Measurements from ENCODE around the gene WBP2NL.

The WBP2NL gene

DNA sequence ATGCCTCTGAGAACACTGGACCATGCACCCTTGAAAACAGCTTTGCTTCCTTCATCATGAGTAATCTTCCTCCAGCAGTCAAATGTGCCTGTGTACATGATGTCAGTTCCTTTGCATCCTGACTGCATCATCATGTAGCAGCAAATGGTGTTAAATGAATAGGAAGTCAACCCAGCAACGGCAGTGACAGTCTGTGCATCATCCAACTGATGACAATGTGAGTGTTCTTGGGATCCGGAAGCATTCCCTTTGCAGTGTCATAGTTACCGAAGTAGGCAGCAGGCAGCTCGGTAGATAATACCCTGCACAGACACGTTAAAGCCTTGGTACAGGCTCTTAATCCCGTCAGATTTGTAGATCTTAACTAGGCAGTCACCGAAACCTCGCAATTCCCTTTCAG, 2.5 kb downstream of the WBP2NL start:
- Histone ChIP-seq H3K4me1 (ENCODE audit: control insufficient read depth, insufficient read depth, low read length) (no peaks in the 10 kb centered on the region), H3K27me3 (ENCODE audit: control insufficient read depth, insufficient read depth, low read length) (peaks cover 8% of the 10 kb centered on the region; the same call in 1 of the 2 replicates), H3K36me3 (ENCODE audit: control insufficient read depth, insufficient read depth, low read length) (peaks cover 3% of the 10 kb centered on the region; the same call in 1 of the 2 replicates), H3K4me3 (ENCODE audit: low read depth, low read length) (no peak overlapping the region), H3K27ac (ENCODE audit: low read depth, low read length) (no peak overlapping the region), H3K9ac (ENCODE audit: low read length) (no peak overlapping the region), H3K9me3 (ENCODE audit: control insufficient read depth, insufficient read depth, low read depth, low read length) (no peaks in the 10 kb centered on the region)

DNA sequence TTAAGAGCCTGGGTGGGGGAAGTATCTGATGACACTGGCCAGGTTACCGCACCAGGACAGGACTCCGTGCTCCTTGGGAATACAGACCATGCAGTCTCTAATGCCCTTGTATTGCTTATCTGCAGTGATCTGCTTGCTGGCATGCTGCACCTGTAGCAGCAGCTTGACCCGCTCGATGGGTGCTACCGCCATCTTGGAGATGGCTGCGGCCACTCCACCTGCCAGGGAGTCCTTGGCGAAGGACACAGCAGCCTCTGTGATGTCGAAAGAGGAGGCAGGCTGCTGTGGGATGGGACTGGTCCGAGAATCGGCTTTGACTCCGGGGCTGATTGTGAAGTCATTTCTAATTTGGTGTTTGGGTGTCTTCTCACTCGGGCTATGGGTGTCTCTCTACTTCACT, 3.1 kb downstream of the WBP2NL start:
- Histone ChIP-seq H3K27ac (ENCODE audit: low read depth, low read length) (no peak overlapping the region), H3K9ac (ENCODE audit: low read length) (no peak overlapping the region), H3K9me3 (ENCODE audit: control insufficient read depth, insufficient read depth, low read depth, low read length) (no peaks in the 10 kb centered on the region), H3K27me3 (ENCODE audit: control insufficient read depth, insufficient read depth, low read length) (peaks cover 8% of the 10 kb centered on the region; the same call in 1 of the 2 replicates), H3K4me3 (ENCODE audit: low read depth, low read length) (no peak overlapping the region), H3K36me3 (ENCODE audit: control insufficient read depth, insufficient read depth, low read length) (peaks cover 1% of the 10 kb centered on the region; the same call in 1 of the 2 replicates), H3K4me1 (ENCODE audit: control insufficient read depth, insufficient read depth, low read length) (no peaks in the 10 kb centered on the region)

- H3K36me3 ChIP-seq (ENCODE audit: control insufficient read depth, insufficient read depth, low read length): no peaks in the 10 kb centered on the region
- H3K27ac ChIP-seq (ENCODE audit: low read depth, low read length): no peak overlapping the region
- H3K4me3 ChIP-seq (ENCODE audit: low read depth, low read length): no peak overlapping the region
- H3K27me3 ChIP-seq (ENCODE audit: control insufficient read depth, insufficient read depth, low read length): no peaks in the 10 kb centered on the region
- H3K4me1 ChIP-seq (ENCODE audit: control insufficient read depth, insufficient read depth, low read length): no peaks in the 10 kb centered on the region
- H3K9ac ChIP-seq (ENCODE audit: low read length): no peak overlapping the region
- peaks cover 10% of the 10 kb centered on the region for H3K9me3 ChIP-seq (ENCODE audit: control insufficient read depth, insufficient read depth, low read depth, low read length)
Measured at GRCh38 chr22:42007922-42008321, 9.3 kb downstream of the WBP2NL start.

DNA sequence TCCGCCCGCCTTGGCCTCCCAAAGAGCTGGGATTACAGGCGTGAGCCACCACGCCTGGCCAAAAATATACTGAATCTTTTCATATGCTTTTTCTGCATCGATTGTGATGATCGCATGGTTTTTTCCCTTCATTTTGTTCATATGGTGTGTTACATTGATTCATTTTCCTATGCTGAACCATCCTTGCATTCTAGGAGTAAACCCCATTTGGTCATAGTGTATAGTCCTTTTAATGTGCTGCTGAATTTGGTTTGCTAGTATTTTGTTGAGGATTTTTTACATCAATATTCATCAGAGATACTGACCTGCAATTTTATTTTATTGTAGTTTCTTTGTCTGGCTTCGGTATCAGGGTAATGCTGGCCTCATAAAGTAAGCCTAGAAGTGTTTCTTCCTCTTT, 12.2 kb downstream of the WBP2NL start:
- Histone ChIP-seq H3K4me3 (ENCODE audit: low read depth, low read length) (no peak overlapping the region), H3K36me3 (ENCODE audit: control insufficient read depth, insufficient read depth, low read length) (no peaks in the 10 kb centered on the region), H3K27ac (ENCODE audit: low read depth, low read length) (no peak overlapping the region), H3K27me3 (ENCODE audit: control insufficient read depth, insufficient read depth, low read length) (no peaks in the 10 kb centered on the region), H3K9me3 (ENCODE audit: control insufficient read depth, insufficient read depth, low read depth, low read length) (peaks cover 10% of the 10 kb centered on the region), H3K9ac (ENCODE audit: low read length) (no peak overlapping the region), H3K4me1 (ENCODE audit: control insufficient read depth, insufficient read depth, low read length) (no peaks in the 10 kb centered on the region)

DNA sequence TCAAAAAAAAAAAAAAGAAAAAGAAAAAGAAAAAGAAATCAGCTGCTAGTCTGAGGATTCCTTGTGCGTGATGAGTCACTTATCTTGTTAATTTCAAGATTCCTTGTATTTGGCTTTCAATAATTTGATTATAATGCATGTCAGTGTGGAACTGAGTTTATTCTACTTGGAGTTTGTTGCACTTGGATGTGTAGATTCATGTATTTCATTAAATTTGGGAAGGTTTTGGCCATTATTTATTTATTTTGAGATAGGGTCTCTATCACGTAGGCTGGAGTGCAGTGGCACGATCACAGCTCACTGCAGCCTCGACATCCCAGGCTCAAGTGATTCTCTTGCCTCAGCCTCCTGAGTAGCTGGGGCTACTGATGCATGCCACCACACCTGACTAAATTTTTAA, 14.8 kb downstream of the WBP2NL start:
- H3K27me3 ChIP-seq (ENCODE audit: control insufficient read depth, insufficient read depth, low read length): peaks cover 4% of the 10 kb centered on the region; the same call in 1 of the 2 replicates
- no peak overlapping the region for H3K9ac ChIP-seq (ENCODE audit: low read length)
- peaks cover 10% of the 10 kb centered on the region for H3K9me3 ChIP-seq (ENCODE audit: control insufficient read depth, insufficient read depth, low read depth, low read length)
- no peak overlapping the region for H3K4me3 ChIP-seq (ENCODE audit: low read depth, low read length)
- H3K27ac ChIP-seq (ENCODE audit: low read depth, low read length): no peak overlapping the region
- H3K4me1 ChIP-seq (ENCODE audit: control insufficient read depth, insufficient read depth, low read length): no peaks in the 10 kb centered on the region
- H3K36me3 ChIP-seq (ENCODE audit: control insufficient read depth, insufficient read depth, low read length): no peaks in the 10 kb centered on the region

DNA sequence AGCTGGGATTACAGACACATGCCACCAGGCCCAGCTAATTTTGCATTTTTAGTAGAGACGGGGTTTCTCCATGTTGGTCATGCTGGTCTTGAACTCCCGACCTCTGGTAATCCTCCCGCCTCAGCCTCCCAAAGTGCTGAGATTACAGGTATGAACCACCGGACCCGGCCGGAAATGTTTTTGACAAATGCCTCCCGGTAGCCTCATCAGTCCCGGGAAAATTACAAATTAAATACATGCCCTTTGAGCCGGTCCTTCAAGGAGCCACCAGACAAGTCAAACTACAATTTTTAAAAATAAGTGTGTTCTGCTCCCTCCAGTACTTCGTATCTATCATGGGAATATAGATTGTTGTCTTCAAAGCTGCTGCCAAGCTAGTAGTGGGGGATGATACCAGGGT, 17.5 kb downstream of the WBP2NL start:
- no peak overlapping the region for H3K9ac ChIP-seq (ENCODE audit: low read length)

DNA sequence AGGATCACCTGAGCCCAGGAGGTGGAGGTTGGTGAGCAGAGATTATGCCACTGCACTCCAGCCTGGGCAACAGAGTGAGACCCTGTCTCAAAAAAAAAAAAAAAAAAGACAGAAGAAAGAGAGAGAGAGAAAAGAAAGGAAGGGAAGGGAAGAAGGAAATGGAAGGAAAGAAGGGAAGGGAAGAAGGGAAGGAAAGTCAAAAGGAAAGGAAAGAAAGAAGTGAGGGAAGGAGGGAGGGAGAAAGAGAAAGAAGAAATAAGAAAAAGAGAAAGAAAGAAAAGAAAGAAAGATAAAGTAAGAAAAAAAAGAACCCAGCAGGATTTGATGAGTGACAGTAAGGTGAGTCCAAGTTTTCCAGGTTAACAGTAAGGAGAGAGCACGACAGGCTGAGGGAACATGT, 19.6 kb downstream of the WBP2NL start:
- no peaks in the 10 kb centered on the region for H3K9me3 ChIP-seq (ENCODE audit: control insufficient read depth, insufficient read depth, low read depth, low read length)
- no peaks in the 10 kb centered on the region for H3K36me3 ChIP-seq (ENCODE audit: control insufficient read depth, insufficient read depth, low read length)
- peaks cover 4% of the 10 kb centered on the region; the same call in 1 of the 2 replicates for H3K27me3 ChIP-seq (ENCODE audit: control insufficient read depth, insufficient read depth, low read length)
- no peak overlapping the region for H3K27ac ChIP-seq (ENCODE audit: low read depth, low read length)
- no peaks in the 10 kb centered on the region for H3K4me1 ChIP-seq (ENCODE audit: control insufficient read depth, insufficient read depth, low read length)
- no peak overlapping the region for H3K9ac ChIP-seq (ENCODE audit: low read length)
- H3K4me3 ChIP-seq (ENCODE audit: low read depth, low read length): no peak overlapping the region

More for the DNA sequence above, 17.5 kb downstream of the WBP2NL start:
- H3K36me3 ChIP-seq (ENCODE audit: control insufficient read depth, insufficient read depth, low read length): no peaks in the 10 kb centered on the region
- peaks cover 4% of the 10 kb centered on the region; the same call in 1 of the 2 replicates for H3K27me3 ChIP-seq (ENCODE audit: control insufficient read depth, insufficient read depth, low read length)
- H3K9me3 ChIP-seq (ENCODE audit: control insufficient read depth, insufficient read depth, low read depth, low read length): no peaks in the 10 kb centered on the region
- H3K4me3 ChIP-seq (ENCODE audit: low read depth, low read length): no peak overlapping the region
- no peaks in the 10 kb centered on the region for H3K4me1 ChIP-seq (ENCODE audit: control insufficient read depth, insufficient read depth, low read length)
- no peak overlapping the region for H3K27ac ChIP-seq (ENCODE audit: low read depth, low read length)

DNA sequence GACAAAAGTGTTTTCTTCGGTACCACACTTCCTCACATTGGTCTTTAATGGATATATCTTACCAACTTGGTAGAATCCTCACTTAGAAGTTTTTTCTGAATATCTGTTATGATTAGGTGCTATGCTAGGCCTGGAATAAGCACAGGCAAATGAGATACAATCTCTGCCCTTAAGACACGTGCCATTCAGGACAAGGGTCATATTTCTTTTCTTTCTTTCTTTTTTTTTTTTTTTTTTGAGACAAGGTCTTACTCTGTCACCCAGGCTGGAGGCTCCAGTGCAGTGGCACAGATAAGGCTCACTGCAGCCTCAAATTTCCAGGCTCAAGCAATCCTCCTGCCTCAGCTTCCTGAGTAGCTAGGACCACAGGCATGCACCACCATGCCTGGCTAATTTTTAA, 23.0 kb downstream of the WBP2NL start:
- Histone ChIP-seq H3K4me3 (ENCODE audit: low read depth, low read length) (no peak overlapping the region), H3K27ac (ENCODE audit: low read depth, low read length) (no peak overlapping the region), H3K4me1 (ENCODE audit: control insufficient read depth, insufficient read depth, low read length) (no peaks in the 10 kb centered on the region), H3K36me3 (ENCODE audit: control insufficient read depth, insufficient read depth, low read length) (no peaks in the 10 kb centered on the region), H3K27me3 (ENCODE audit: control insufficient read depth, insufficient read depth, low read length) (peaks cover 4% of the 10 kb centered on the region; the same call in 1 of the 2 replicates), H3K9me3 (ENCODE audit: control insufficient read depth, insufficient read depth, low read depth, low read length) (no peaks in the 10 kb centered on the region), H3K9ac (ENCODE audit: low read length) (no peak overlapping the region)

DNA sequence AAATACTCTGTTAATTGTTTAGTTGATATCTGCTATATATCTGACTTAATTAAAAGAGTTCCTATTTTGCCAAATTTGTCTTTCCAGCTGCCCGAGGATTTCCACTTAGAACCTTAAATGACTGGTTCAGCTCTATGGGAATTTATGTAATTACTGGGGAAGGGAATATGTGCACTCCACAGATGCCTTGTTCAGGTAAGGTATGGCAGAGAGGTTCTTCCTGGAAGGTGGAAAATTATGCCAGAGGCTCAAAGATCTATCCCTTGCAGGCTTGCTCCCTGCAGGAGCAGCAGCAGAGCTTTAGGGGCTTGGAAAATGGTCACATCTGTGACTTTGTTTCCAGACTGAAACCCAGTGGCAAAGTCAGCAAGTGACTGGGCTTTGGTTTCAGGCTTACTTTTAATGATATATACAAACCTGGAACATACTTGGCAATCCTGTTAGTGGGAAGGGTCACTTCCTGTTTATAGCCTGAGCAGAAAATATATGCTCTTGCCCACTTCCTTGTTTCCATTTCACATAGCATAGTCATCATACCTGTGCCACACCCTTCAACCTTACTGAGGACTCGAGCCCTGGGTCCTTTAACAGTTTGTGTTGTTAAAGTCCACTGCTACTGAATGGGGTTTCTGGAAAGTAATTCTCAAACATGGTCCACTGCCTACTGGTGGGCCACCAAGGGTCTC, 23.7 kb downstream of the WBP2NL start:
- Histone ChIP-seq H3K36me3 (ENCODE audit: control insufficient read depth, insufficient read depth, low read length) (no peaks in the 10 kb centered on the region), H3K4me3 (ENCODE audit: low read depth, low read length) (no peak overlapping the region), H3K9ac (ENCODE audit: low read length) (no peak overlapping the region), H3K27me3 (ENCODE audit: control insufficient read depth, insufficient read depth, low read length) (no peaks in the 10 kb centered on the region), H3K9me3 (ENCODE audit: control insufficient read depth, insufficient read depth, low read depth, low read length) (no peaks in the 10 kb centered on the region), H3K4me1 (ENCODE audit: control insufficient read depth, insufficient read depth, low read length) (no peaks in the 10 kb centered on the region), H3K27ac (ENCODE audit: low read depth, low read length) (no peak overlapping the region)

DNA sequence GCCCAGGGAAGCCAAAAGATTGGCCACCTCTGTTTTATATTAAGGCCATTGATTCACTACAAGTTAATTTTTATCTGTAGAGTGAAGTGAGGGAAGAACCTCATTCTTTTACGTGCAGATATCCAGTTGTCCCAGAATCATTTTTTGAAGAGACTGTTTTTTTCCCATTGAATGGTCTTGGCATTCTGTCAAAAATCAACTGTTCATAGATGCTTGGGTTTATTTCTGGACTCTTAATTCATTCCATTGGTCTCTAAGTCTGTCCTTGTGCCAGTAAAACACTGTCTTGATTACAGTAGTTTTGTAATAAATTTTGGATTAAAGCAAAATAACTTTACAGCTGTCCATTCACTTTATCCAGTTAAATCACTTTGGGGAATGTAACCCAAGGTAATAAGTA, 26.8 kb downstream of the WBP2NL start:
- Histone ChIP-seq H3K36me3 (ENCODE audit: control insufficient read depth, insufficient read depth, low read length) (no peaks in the 10 kb centered on the region), H3K4me3 (ENCODE audit: low read depth, low read length) (no peak overlapping the region), H3K27ac (ENCODE audit: low read depth, low read length) (no peak overlapping the region), H3K4me1 (ENCODE audit: control insufficient read depth, insufficient read depth, low read length) (no peaks in the 10 kb centered on the region), H3K27me3 (ENCODE audit: control insufficient read depth, insufficient read depth, low read length) (0 out of 2 replicates have a peak, but pooled peaks cover 2% of the 10 kb centered on the region), H3K9me3 (ENCODE audit: control insufficient read depth, insufficient read depth, low read depth, low read length) (no peaks in the 10 kb centered on the region), H3K9ac (ENCODE audit: low read length) (no peak overlapping the region)

DNA sequence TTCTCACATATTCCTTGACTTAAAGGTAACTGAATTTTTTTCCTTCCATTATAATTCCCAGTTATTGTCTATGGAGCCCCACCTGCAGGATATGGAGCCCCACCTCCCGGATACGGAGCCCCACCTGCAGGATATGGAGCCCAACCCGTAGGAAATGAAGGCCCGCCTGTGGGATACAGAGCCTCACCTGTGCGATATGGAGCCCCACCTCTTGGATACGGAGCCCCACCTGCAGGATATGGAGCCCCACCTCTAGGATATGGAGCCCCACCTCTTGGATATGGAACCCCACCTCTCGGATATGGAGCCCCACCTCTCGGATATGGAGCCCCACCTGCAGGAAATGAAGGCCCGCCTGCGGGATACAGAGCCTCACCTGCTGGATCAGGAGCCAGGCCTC, 28.1 kb downstream of the WBP2NL start:
- no peak overlapping the region for H3K9ac ChIP-seq (ENCODE audit: low read length)
- no peak overlapping the region for H3K27ac ChIP-seq (ENCODE audit: low read depth, low read length)
- H3K9me3 ChIP-seq (ENCODE audit: control insufficient read depth, insufficient read depth, low read depth, low read length): no peaks in the 10 kb centered on the region
- 0 out of 2 replicates have a peak, but pooled peaks cover 2% of the 10 kb centered on the region for H3K27me3 ChIP-seq (ENCODE audit: control insufficient read depth, insufficient read depth, low read length)
- no peaks in the 10 kb centered on the region for H3K36me3 ChIP-seq (ENCODE audit: control insufficient read depth, insufficient read depth, low read length)
- no peak overlapping the region for H3K4me3 ChIP-seq (ENCODE audit: low read depth, low read length)
- no peaks in the 10 kb centered on the region for H3K4me1 ChIP-seq (ENCODE audit: control insufficient read depth, insufficient read depth, low read length)

Data from HUES6 (cell line).